Stimulated activated naive CD8-positive, alpha-beta T cell treated with anti-CD3 and anti-CD28 coated beads, Interleukin-15, amount 100 ng/mL, for 72 hours (primary cell): Measurements from ENCODE around the gene FALEC.
"Not testable (repeated sequence)": the region's sequence is repeated elsewhere in the genome, so short reads cannot be mapped to it uniquely, and the experiment has no call there.

Source experiments
- ATAC-seq: fragments of 150-1000 bp; cut with Tn5 transposase; 2 replicates; pipeline ENCODE4 v1.10.0; 2021; ENCODE audit warnings: mild to moderate bottlenecking, moderate library complexity
- DNase-seq, 2 donors: peaks; one replicate each; pipeline ENCODE4 v3.0.0; 2021 to 2022
- H3K27ac Mint-ChIP-seq, 2 donors: one replicate each; pipeline ENCODE4 v1.8.0; 2022; ENCODE audit warnings: mild to moderate bottlenecking in 2 of 2, mixed read lengths in 2 of 2, moderate library complexity in 2 of 2
- H3K27me3 Mint-ChIP-seq: one replicate; pipeline ENCODE4 v1.8.0; 2022; ENCODE audit warnings: mixed read lengths
- H3K4me1 Mint-ChIP-seq: one replicate; pipeline ENCODE4 v1.8.0; 2022; ENCODE audit warnings: mild to moderate bottlenecking, mixed read lengths
- H3K4me3 Mint-ChIP-seq, 2 donors: one replicate each; pipeline ENCODE4 v1.8.0; 2022; ENCODE audit warnings: mild to moderate bottlenecking in 2 of 2, mixed read lengths in 2 of 2, moderate library complexity in 1 of 2
- H3K9me3 Mint-ChIP-seq, 2 donors: one replicate each; pipeline ENCODE4 v1.8.0; 2022; ENCODE audit warnings: mixed read lengths in 2 of 2

The FALEC gene

GRCh38 chr1:150567717-150568593 lies 52.4 kb downstream of the FALEC start:
- H3K27me3 Mint-ChIP-seq, result no peaks in the 10 kb centered on the region
- DNase-seq (peak; percentile 61 to 73), ATAC-seq (peak; percentile 41)
- no peaks in the 10 kb centered on the region for H3K9me3 Mint-ChIP-seq
- peaks cover 97% of the 10 kb centered on the region for H3K4me1 Mint-ChIP-seq
- H3K27ac Mint-ChIP-seq, result peak overlapping the region; percentile 97 to 98
- peak overlapping the region; percentile 82 to 89 for H3K4me3 Mint-ChIP-seq

- Mint-ChIP-seq H3K4me3 (peak overlapping the region; percentile 82 to 89), H3K27me3 (no peaks in the 10 kb centered on the region), H3K9me3 (no peaks in the 10 kb centered on the region), H3K4me1 (peaks cover 97% of the 10 kb centered on the region), H3K27ac (peak overlapping the region; percentile 97 to 98)
- DNase-seq (no peak), ATAC-seq (no peak)
Observed at GRCh38 chr1:150568594-150568966, 53.0 kb downstream of the FALEC start.

GRCh38 chr1:150572918-150573647 lies 57.5 kb downstream of the FALEC start:
- Mint-ChIP-seq H3K4me3 (peak overlapping the region; percentile 77 to 93), H3K9me3 (no peaks in the 10 kb centered on the region), H3K27me3 (no peaks in the 10 kb centered on the region), H3K27ac (peak overlapping the region in 1 of 2 donors; percentile 95), H3K4me1 (peaks cover 74% of the 10 kb centered on the region)
- no peak for ATAC-seq
- no peak for DNase-seq

GRCh38 chr1:150573648-150574071 lies 58.1 kb downstream of the FALEC start:
- not testable (repeated sequence) for ATAC-seq, H3K9me3 Mint-ChIP-seq, H3K27me3 Mint-ChIP-seq
- peak overlapping the region; percentile 77 to 93 for H3K4me3 Mint-ChIP-seq
- H3K27ac Mint-ChIP-seq, result peak overlapping the region; percentile 91 to 95
- H3K4me1 Mint-ChIP-seq, result peaks cover 69% of the 10 kb centered on the region
- DNase-seq, result peak in 1 of 2 donors; percentile 14

GRCh38 chr1:150574260-150575071 lies 58.9 kb downstream of the FALEC start:
- DNase-seq (no peak), ATAC-seq (no peak)
- H3K4me1 Mint-ChIP-seq, result peaks cover 61% of the 10 kb centered on the region

GRCh38 chr1:150575072-150575489 lies 59.5 kb downstream of the FALEC start:
- peaks cover 55% of the 10 kb centered on the region for H3K4me1 Mint-ChIP-seq

More at GRCh38 chr1:150574260-150575071, 58.9 kb downstream of the FALEC start:
- Mint-ChIP-seq H3K27ac (peak overlapping the region; percentile 91 to 92), H3K27me3 (no peaks in the 10 kb centered on the region), H3K9me3 (no peaks in the 10 kb centered on the region), H3K4me3 (peak overlapping the region; percentile 93 to 97)

GRCh38 chr1:150575518-150576366 lies 60.2 kb downstream of the FALEC start:
- Mint-ChIP-seq H3K27ac (peak overlapping the region; percentile 91 to 100), H3K4me3 (peak overlapping the region; percentile 93 to 97), H3K27me3 (no peaks in the 10 kb centered on the region), H3K9me3 (no peaks in the 10 kb centered on the region), H3K4me1 (peaks cover 55% of the 10 kb centered on the region)
- ATAC-seq (no peak), DNase-seq (no peak)

More at GRCh38 chr1:150575072-150575489, 59.5 kb downstream of the FALEC start:
- ATAC-seq (no peak), DNase-seq (no peak)
- Mint-ChIP-seq H3K9me3 (no peaks in the 10 kb centered on the region), H3K4me3 (peak overlapping the region; percentile 93 to 97), H3K27me3 (no peaks in the 10 kb centered on the region), H3K27ac (peak overlapping the region; percentile 91 to 92)

GRCh38 chr1:150576367-150576711 lies 60.8 kb downstream of the FALEC start:
- Mint-ChIP-seq H3K4me1 (peaks cover 52% of the 10 kb centered on the region), H3K4me3 (peak overlapping the region; percentile 93 to 97), H3K27me3 (no peaks in the 10 kb centered on the region), H3K27ac (peak overlapping the region; percentile 80 to 100), H3K9me3 (no peaks in the 10 kb centered on the region)
- ATAC-seq (no peak), DNase-seq (no peak)

- peak overlapping the region; percentile 85 to 93 for H3K4me3 Mint-ChIP-seq
- H3K4me1 Mint-ChIP-seq, result peaks cover 47% of the 10 kb centered on the region
- no peak for ATAC-seq
- H3K27ac Mint-ChIP-seq, result peak overlapping the region; percentile 96 to 100
- H3K27me3 Mint-ChIP-seq, result no peaks in the 10 kb centered on the region
- no peak for DNase-seq
- H3K9me3 Mint-ChIP-seq, result no peaks in the 10 kb centered on the region
Observed at GRCh38 chr1:150576794-150577556, 61.4 kb downstream of the FALEC start.

GRCh38 chr1:150577557-150578271 lies 62.2 kb downstream of the FALEC start:
- Mint-ChIP-seq H3K9me3 (no peaks in the 10 kb centered on the region), H3K27ac (peak overlapping the region; percentile 96 to 100), H3K4me3 (peak overlapping the region; percentile 85 to 93), H3K27me3 (no peaks in the 10 kb centered on the region), H3K4me1 (peaks cover 46% of the 10 kb centered on the region)
- DNase-seq, result no peak
- ATAC-seq, result no peak

- peaks cover 38% of the 10 kb centered on the region for H3K4me1 Mint-ChIP-seq
- no peaks in the 10 kb centered on the region for H3K27me3 Mint-ChIP-seq
- peak; percentile 51 to 69 for DNase-seq
- H3K9me3 Mint-ChIP-seq, result no peaks in the 10 kb centered on the region
- peak; percentile 8 for ATAC-seq
- peak overlapping the region; percentile 85 to 93 for H3K4me3 Mint-ChIP-seq
- H3K27ac Mint-ChIP-seq, result peak overlapping the region; percentile 96 to 100
Observed at GRCh38 chr1:150578272-150579109, 62.9 kb downstream of the FALEC start.

- H3K4me3 Mint-ChIP-seq, result peak within 1 kb of the TSS; percentile 85 to 93
Observed at GRCh38 chr1:150579110-150579944, 63.8 kb downstream of the FALEC start, which contains the start of gene MCL1. Gene MCL1 (minus strand): TSS chr1:150579610. CDS start chr1:150579530, 80 bp downstream.

More at GRCh38 chr1:150579110-150579944, 63.8 kb downstream of the FALEC start, which contains the start of gene MCL1:
- Mint-ChIP-seq H3K27ac (peak within 1 kb of the TSS; percentile 96 to 100), H3K9me3 (no peaks in the 10 kb centered on the region), H3K4me1 (peaks cover 33% of the 10 kb centered on the region), H3K27me3 (no peaks in the 10 kb centered on the region)
- DNase-seq (peak; percentile 87 to 93), ATAC-seq (peak; percentile 93)
